Measurements from ENCODE around the gene MLH3.

- TF ChIP-seq TAF1 (IDR thresholded peaks at IDR 0.05; ENCODE audit: low read depth) (no peak), CTCF (IDR thresholded peaks at IDR 0.05; ENCODE audit: poor library complexity, severe bottlenecking) (no peak), EP300 (conservative IDR thresholded peaks at IDR 0.05; ENCODE audit: poor library complexity, severe bottlenecking) (no peak), EZH2 (IDR thresholded peaks at IDR 0.05; ENCODE audit: borderline replicate concordance, insufficient read depth, low read length, poor library complexity, severe bottlenecking) (no peak), SMC3 (conservative IDR thresholded peaks at IDR 0.05; ENCODE audit: poor library complexity) (no peak), REST (IDR thresholded peaks at IDR 0.05; ENCODE audit: borderline replicate concordance) (no peak), POLR2AphosphoS5 (IDR thresholded peaks at IDR 0.05) (no peak), RAD21 (conservative IDR thresholded peaks at IDR 0.05) (no peak)
Measured at GRCh38 chr14:75064205-75064567, 12.9 kb upstream of the MLH3 start.

All from neural cell (in vitro differentiated cells).